Measurements from ENCODE around the gene D2HGDH. TPM values are rescaled to one million over a fixed set of nuclear protein-coding genes. Genes with fewer than 3 reads are reported as not detected.
"Not testable (repeated sequence)": the region's sequence is repeated elsewhere in the genome, so short reads cannot be mapped to it uniquely, and the experiment has no call there.

The D2HGDH gene
- total RNA-seq, 4 donors from 2014 or later = 37.7 to 160 (median 62.2) TPM

- Histone ChIP-seq H3K4me3 (no peak overlapping the region), H3K4me1 (peaks cover 10% of the 10 kb centered on the region), H3K27me3 (peaks cover 10% of the 10 kb centered on the region), H3K9me3 (no peaks in the 10 kb centered on the region), H3K27ac (no peak overlapping the region), H3K36me3 (no peaks in the 10 kb centered on the region)
- no peak for DNase-seq (ENCODE audit: low spot score in 2 of 2)
- 82% methylated on average over 7 of the region's 21 CpGs for WGBS
- no peak for TF ChIP-seq CTCF (IDR thresholded peaks at IDR 0.05)
- no peak for TF ChIP-seq EP300 (IDR thresholded peaks at IDR 0.05)
- TF ChIP-seq POLR2AphosphoS5 (IDR thresholded peaks at IDR 0.05) = no peak
- no peak for TF ChIP-seq POLR2A (IDR thresholded peaks at IDR 0.05)
These were observed 43.5 kb downstream of the D2HGDH start for GRCh38 chr2:241777686-241778627.

GRCh38 chr2:241780939-241781569, 46.6 kb downstream of the D2HGDH start:
- H3K4me1 ChIP-seq = peaks cover 10% of the 10 kb centered on the region
- no peak for TF ChIP-seq POLR2A (IDR thresholded peaks at IDR 0.05)
- no peak for TF ChIP-seq EP300 (IDR thresholded peaks at IDR 0.05)
- no peak for TF ChIP-seq POLR2AphosphoS5 (IDR thresholded peaks at IDR 0.05)
- TF ChIP-seq CTCF (IDR thresholded peaks at IDR 0.05) = no peak
- H3K36me3 ChIP-seq = no peaks in the 10 kb centered on the region
- no peaks in the 10 kb centered on the region for H3K27me3 ChIP-seq
- H3K4me3 ChIP-seq = no peak overlapping the region
- H3K27ac ChIP-seq = no peak overlapping the region
- H3K9me3 ChIP-seq = no peaks in the 10 kb centered on the region
- no peak for DNase-seq (ENCODE audit: low spot score in 2 of 2)
- WGBS = 81% methylated on average over 5 of the region's 5 CpGs

GRCh38 chr2:241782053-241782452, 47.6 kb downstream of the D2HGDH start:
- H3K36me3 ChIP-seq; H3K4me3 ChIP-seq; H3K27ac ChIP-seq; H3K4me1 ChIP-seq; H3K9me3 ChIP-seq; H3K27me3 ChIP-seq; DNase-seq (ENCODE audit: low spot score in 2 of 2): not testable (repeated sequence)
- 96% methylated on average over 3 of the region's 3 CpGs for WGBS

DNA sequence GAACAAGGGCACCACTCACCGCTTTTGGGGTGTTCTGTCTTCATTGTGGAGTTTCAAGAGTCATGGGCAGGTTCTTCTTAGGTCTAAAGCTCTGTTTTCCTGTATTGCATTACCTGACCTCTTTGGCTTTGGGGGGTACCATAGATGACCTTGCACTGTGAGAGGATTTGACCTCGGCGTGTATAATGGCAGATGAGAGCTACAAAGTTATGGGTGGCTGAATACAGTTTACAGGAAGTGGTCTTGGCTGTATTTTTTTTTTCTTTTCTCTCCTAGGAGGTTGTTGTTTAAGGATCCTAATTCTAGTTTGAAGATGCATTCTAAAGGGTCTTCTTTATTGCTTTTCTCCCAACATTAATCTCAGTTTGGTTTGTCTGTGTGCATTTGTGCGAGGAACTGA, 53.7 kb downstream of the D2HGDH start:
- Histone ChIP-seq H3K27me3 (no peaks in the 10 kb centered on the region), H3K4me1 (no peaks in the 10 kb centered on the region), H3K9me3 (no peaks in the 10 kb centered on the region), H3K36me3 (no peaks in the 10 kb centered on the region), H3K4me3 (no peak overlapping the region), H3K27ac (no peak overlapping the region)
- TF ChIP-seq EP300 (IDR thresholded peaks at IDR 0.05) (no peak), POLR2A (IDR thresholded peaks at IDR 0.05) (no peak), POLR2AphosphoS5 (IDR thresholded peaks at IDR 0.05) (no peak), CTCF (IDR thresholded peaks at IDR 0.05) (no peak)
- DNase-seq (ENCODE audit: low spot score in 2 of 2) = no peak
- 92% methylated on average over 4 of the region's 4 CpGs for WGBS

DNA sequence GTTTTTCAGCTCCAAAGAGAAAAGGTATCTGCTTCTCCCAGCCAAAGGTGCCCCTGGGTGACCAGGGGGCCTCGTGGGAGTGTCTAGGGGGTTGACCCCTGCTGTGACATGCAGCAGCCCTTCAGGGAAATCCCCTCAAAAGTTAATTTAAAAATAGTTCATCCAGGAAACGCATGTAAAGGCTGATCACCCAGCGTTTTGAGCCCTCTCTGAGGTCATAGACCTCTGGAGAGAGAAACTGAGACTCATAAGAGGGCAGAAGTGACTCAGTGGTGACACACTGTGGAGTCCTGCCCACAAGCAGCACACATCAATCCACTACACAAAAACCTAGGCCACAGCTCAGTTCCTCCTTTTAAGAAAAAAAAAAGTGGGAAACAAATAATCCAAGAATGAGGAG, 54.1 kb downstream of the D2HGDH start:
- H3K4me3 ChIP-seq = no peak overlapping the region
- DNase-seq (ENCODE audit: low spot score in 2 of 2) = no peak
- no peak overlapping the region for H3K27ac ChIP-seq
- WGBS = 29% methylated on average over 3 of the region's 3 CpGs
- no peaks in the 10 kb centered on the region for H3K4me1 ChIP-seq
- TF ChIP-seq EP300 (IDR thresholded peaks at IDR 0.05) (no peak), CTCF (IDR thresholded peaks at IDR 0.05) (no peak), POLR2A (IDR thresholded peaks at IDR 0.05) (no peak), POLR2AphosphoS5 (IDR thresholded peaks at IDR 0.05) (no peak)
- no peaks in the 10 kb centered on the region for H3K36me3 ChIP-seq
- H3K27me3 ChIP-seq = no peaks in the 10 kb centered on the region
- no peaks in the 10 kb centered on the region for H3K9me3 ChIP-seq

GRCh38 chr2:241791385-241791784, 57.0 kb downstream of the D2HGDH start:
- DNase-seq (ENCODE audit: low spot score in 2 of 2); H3K4me3 ChIP-seq; H3K4me1 ChIP-seq; H3K36me3 ChIP-seq; H3K27me3 ChIP-seq; H3K27ac ChIP-seq; H3K9me3 ChIP-seq: not testable (repeated sequence)
- WGBS = 55% methylated on average over 3 of the region's 3 CpGs

Measured in suprapubic skin (tissue), 4 donors.